Adrenal gland (tissue), 12 donors: ENCODE data around the gene TEDDM1. TPM values are rescaled to one million over a fixed set of nuclear protein-coding genes. Genes with fewer than 3 reads are reported as not detected.
"Not testable (repeated sequence)": the region's sequence is repeated elsewhere in the genome, so short reads cannot be mapped to it uniquely, and the experiment has no call there.

Experiments used
- DNase-seq, 7 donors: peaks; one replicate each; pipeline ENCODE4 v3.0.0-alpha.2; 2019 to 2020
- H3K27ac ChIP-seq, 5 donors: fragments of 200-600 bp; sonication (generic) in 4 of 5; 1 replicate in 3 of 5; 2 replicates in 2 of 5; pipeline versions ENCODE4 v1.5.1 to v1.8.0; 2016 to 2020; ENCODE audit warnings: mild to moderate bottlenecking in 1 of 5
- H3K27me3 ChIP-seq: fragments of 200-600 bp; 2 replicates; pipeline ENCODE4 v1.8.0; 2021
- H3K36me3 ChIP-seq, 2 donors: fragments of 200-600 bp; replicated peaks in 1 of 2; 1 replicate in 1 of 2; 2 replicates in 1 of 2; pipeline versions ENCODE4 v1.5.1 to v1.8.0; 2018 to 2022
- H3K4me1 ChIP-seq, 2 donors: fragments of 200-600 bp; replicated peaks in 1 of 2; 1 replicate in 1 of 2; 2 replicates in 1 of 2; pipeline versions ENCODE4 v1.5.1 to v1.8.0; 2018 to 2021
- H3K4me3 ChIP-seq, 4 donors: fragments of 200-600 bp; sonication (generic) in 3 of 4; one replicate each; pipeline ENCODE4 v1.5.1; 2016 to 2018
- H3K9me3 ChIP-seq, 3 donors: fragments of 200-600 bp; sonication (generic) in 1 of 3; replicated peaks in 1 of 3; 1 replicate in 2 of 3; 2 replicates in 1 of 3; pipeline versions ENCODE4 v1.5.1 to v1.8.0; 2016 to 2021
- CTCF ChIP-seq, 6 experiments: fragments of 450-650 bp in 4 of 6; fragments of 200-600 bp in 2 of 6; sonication (generic) in 1 of 6; IDR thresholded peaks; 1 replicate in 5 of 6; 2 replicates in 1 of 6; pipeline versions ENCODE4 v1.5.1 to v1.8.0; 2016 to 2021; ENCODE audit warnings: antibody characterized with exemption in 6 of 6, mild to moderate bottlenecking in 2 of 6, moderate library complexity in 1 of 6
- POLR2A ChIP-seq, 2 donors: fragments of 450-650 bp; IDR thresholded peaks; one replicate each; pipeline ENCODE4 v1.6.1; 2017; ENCODE audit warnings: antibody characterized with exemption in 2 of 2, mild to moderate bottlenecking in 2 of 2, moderate library complexity in 1 of 2
- WGBS, 4 donors: extraction: QIAGEN DNeasy Blood & Tissue Kit in 2 of 4; methylation state at CpG; one replicate each; pipeline versions ENCODE4 v1.1.5 to v1.1.7; 2013 to 2017; 5-methylcytosine and 5-hydroxymethylcytosine counted together
- intact Hi-C, 2 donors: fragments of 100-400 bp; cut with DNase I; formaldehyde crosslinking; loops; one replicate each; pipeline versions ENCODE4 v1.14.1 to v1.15.0; 2022 to 2023
- polyA plus RNA-seq, 3 donors: library from polyadenylated mRNA; stranded (reverse); fragments of 200-250 nt in 2 of 3; fragments of 350-450 nt in 1 of 3; fragmentation: Illumina TruSeq in 1 of 3; extraction: RNeasy Lipid Tissue Mini Kit (QIAGEN cat#74804) in 1 of 3; gene quantifications; one replicate each; pipeline ENCODE4 v1.2.3, GENCODE V29; 2013 to 2014
- total RNA-seq, 9 donors: library from RNA; depleted of rRNA in 4 of 9; stranded (reverse); fragments of >200 nt in 4 of 9; fragments of 120-200 nt in 1 of 9; fragmentation: NEBNext Ultra II Directional in 1 of 9; extraction: Animal tissue kit (Norgen Biotek cat#: 25700) in 1 of 9; gene quantifications; one replicate each; pipeline versions ENCODE4 v1.1.0 to v1.2.4, GENCODE V29; 2013 to 2023
- donor health status: healthy with polysubstance abuse.
- donor health status: Bipolar disorder and iron deficiency.
- donor health status: DM: yes; HTN: yes; CAD: no.
- donor health status: DM: no; HTN: no; CAD: no.
- donor health status: DM: no; HTN: no; CAD: no.
- donor health status: DM: yes; HTN: yes; CAD: no.

The TEDDM1 gene
- total and polyA plus RNA-seq, 12 donors, result not detected

- H3K4me1 ChIP-seq, result no peaks in the 10 kb centered on the region
- TF ChIP-seq CTCF (IDR thresholded peaks at IDR 0.05) (no peak), POLR2A (IDR thresholded peaks at IDR 0.05) (no peak)
- no peak overlapping the region for H3K4me3 ChIP-seq
- WGBS, 4 donors, result 83 to 91% (median 90%) methylated on average over 9 of the region's 9 CpGs
- no peaks in the 10 kb centered on the region for H3K27me3 ChIP-seq
- no peak for DNase-seq
- H3K36me3 ChIP-seq, result peaks cover 0 to 56% of the 10 kb centered on the region in 2 donors
- H3K9me3 ChIP-seq, result no peaks in the 10 kb centered on the region
- intact Hi-C loops, result no loop called here
- peak overlapping the region in 1 of 5 donors; percentile 35 for H3K27ac ChIP-seq
Observed at GRCh38 chr1:182381962-182382819, 18.3 kb downstream of the TEDDM1 start.

DNA sequence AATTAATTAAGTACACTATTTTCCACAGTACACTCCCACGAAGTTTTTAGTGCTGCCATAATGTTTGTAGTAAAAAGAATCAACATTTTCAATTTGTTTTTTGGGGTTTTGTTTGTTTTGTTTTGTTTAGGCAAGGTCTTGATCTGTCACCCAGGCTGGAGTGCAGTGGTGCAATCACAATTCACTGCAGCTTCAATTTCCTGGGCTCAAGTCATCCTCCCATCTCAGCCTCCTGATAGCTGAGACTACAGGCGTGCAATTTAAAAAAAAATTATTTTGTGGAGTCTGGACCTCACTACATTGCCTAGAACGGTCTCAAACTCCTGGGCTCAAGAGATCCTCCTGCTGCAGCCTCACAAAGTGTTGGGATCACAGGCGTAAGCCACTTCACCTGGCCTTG lies 20.3 kb downstream of the TEDDM1 start:
- Histone ChIP-seq H3K36me3 (peaks cover 0 to 36% of the 10 kb centered on the region in 2 donors), H3K27ac (no peak overlapping the region), H3K4me3 (no peak overlapping the region), H3K4me1 (no peaks in the 10 kb centered on the region), H3K9me3 (no peaks in the 10 kb centered on the region), H3K27me3 (no peaks in the 10 kb centered on the region)
- intact Hi-C loops, result no loop called here
- WGBS, 4 donors, result 84 to 91% (median 90%) methylated on average over 4 of the region's 4 CpGs
- no peak for TF ChIP-seq POLR2A (IDR thresholded peaks at IDR 0.05)
- DNase-seq, result no peak

DNA sequence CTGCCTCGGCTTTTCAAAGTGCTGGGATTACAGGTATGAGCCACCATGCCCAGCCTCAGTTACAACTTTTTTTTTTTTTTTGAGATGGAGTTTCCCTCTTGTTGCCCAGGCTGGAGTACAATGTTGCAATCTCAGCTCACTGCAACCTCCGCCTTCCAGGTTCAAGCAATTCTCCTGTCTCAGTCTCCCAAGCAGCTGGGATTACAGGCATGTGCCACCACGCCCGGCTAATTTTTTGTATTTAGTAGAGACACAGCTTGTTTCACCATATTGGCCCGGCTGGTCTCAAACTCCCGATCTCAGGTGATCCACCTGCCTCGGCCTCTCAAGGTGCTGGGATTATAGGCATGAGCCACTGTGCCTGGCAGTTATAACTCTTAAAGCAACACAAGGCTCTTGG lies 20.7 kb downstream of the TEDDM1 start:
- H3K4me3 ChIP-seq, DNase-seq, H3K27me3 ChIP-seq, H3K4me1 ChIP-seq, intact Hi-C loops, H3K27ac ChIP-seq, H3K9me3 ChIP-seq: not testable (repeated sequence)
- H3K36me3 ChIP-seq, result peaks cover 0 to 32% of the 10 kb centered on the region in 2 donors
- 93 to 95% (median 93%) methylated on average over 7 of the region's 7 CpGs for WGBS, 4 donors

DNA sequence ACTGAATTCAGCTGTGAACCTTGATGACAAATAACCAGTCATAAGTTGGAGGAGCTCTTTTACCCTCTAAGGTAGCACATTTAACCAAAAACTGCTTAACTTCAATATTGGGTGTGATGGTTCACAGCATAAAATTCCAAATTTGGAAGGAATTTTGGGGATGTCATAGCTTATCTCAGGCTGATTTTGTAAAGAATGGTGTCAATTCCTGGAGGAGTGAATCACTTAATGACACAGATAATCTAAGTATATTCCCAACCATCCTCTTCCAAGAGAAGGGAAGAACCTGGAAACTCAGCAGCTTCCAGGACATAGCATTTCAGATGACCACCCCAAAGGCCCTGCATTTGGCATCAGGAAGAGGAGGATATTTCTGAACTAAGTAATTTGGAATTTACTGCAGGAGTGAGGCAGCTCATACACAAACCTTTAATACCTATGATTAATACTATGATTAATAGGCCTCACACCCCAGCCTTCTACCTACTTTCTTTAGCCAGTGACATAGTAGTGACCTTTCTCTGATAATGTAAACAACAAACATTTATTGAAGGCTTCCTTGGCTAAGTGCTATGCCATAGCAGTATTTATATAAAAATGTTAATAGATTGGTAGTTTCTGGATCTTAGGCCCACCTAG lies 23.4 kb downstream of the TEDDM1 start:
- intact Hi-C loops, result no loop called here
- H3K9me3 ChIP-seq, result no peaks in the 10 kb centered on the region
- TF ChIP-seq CTCF (IDR thresholded peaks at IDR 0.05) (no peak), POLR2A (IDR thresholded peaks at IDR 0.05) (no peak)
- H3K36me3 ChIP-seq, result peaks cover 0 to 6% of the 10 kb centered on the region in 2 donors
- DNase-seq, result no peak
- no peaks in the 10 kb centered on the region for H3K27me3 ChIP-seq
- H3K27ac ChIP-seq, result no peak overlapping the region
- H3K4me3 ChIP-seq, result no peak overlapping the region
- H3K4me1 ChIP-seq, result no peaks in the 10 kb centered on the region

DNA sequence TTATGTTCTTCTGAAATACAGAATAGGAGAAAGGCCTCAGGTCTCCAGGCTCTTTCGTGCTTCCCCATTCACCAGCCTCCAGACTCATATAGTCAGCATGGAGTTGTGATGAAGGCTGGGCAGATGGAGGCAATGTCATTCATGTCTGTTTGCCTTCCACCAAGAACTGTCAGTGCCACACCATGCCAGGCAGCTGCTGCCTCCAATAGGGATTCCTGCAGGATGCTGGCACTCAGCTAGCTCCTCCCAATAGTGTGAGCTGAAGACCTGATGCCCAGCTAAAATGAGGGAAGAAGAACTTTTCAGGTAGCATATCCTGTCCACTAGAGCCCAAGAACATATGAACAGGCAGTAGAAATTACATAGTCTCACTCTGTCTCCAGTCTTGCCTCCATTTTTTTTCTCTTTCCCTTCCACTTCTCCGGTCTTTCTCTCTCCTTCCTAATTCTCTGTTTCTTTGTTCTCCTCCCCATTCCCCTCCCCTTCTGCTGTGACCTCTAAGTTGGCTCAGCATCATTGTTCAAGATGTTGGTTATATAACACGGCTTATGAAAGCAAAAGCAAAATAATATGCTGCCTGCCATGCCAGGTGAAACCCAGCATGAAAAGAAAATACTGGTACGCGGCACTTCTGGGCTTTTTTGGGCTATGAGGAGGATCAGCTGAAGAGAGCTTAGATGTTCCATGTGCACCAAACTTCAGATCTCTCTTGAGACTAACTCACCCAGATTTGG lies 26.2 kb downstream of the TEDDM1 start:
- Histone ChIP-seq H3K27ac (no peak overlapping the region), H3K36me3 (no peaks in the 10 kb centered on the region), H3K27me3 (no peaks in the 10 kb centered on the region), H3K4me1 (no peaks in the 10 kb centered on the region), H3K9me3 (no peaks in the 10 kb centered on the region), H3K4me3 (no peak overlapping the region)
- TF ChIP-seq CTCF (IDR thresholded peaks at IDR 0.05), result no peak
- TF ChIP-seq POLR2A (IDR thresholded peaks at IDR 0.05), result no peak
- DNase-seq, result no peak
- intact Hi-C loops, result no loop called here
- WGBS, 4 donors, result 71 to 82% (median 76%) methylated on average over 5 of the region's 5 CpGs
